Keratinocyte (primary cell): ENCODE data around the gene LRIG1. TPM values are rescaled to one million over a fixed set of nuclear protein-coding genes. Genes with fewer than 3 reads are reported as not detected.

Experiments used
- DNase-seq: peaks from one replicate; pipeline ENCODE4 v3.0.0-alpha.2; 2011; ENCODE audit warnings: low read depth, missing footprints, low spot score
- FAIRE-seq: peaks from 2 replicates; lab custom pipeline; 2011; peaks lifted over from hg19 to GRCh38; lab: Jason Lieb, UNC
- H2AFZ ChIP-seq: 2 replicates; pipeline ENCODE4 v1.6.0; 2012; ENCODE audit warnings: low read length, control low read depth, inconsistent platforms; ENCODE audit not compliant: control insufficient read depth
- H3K27ac ChIP-seq: 2 replicates; pipeline ENCODE4 v1.5.1; 2011; ENCODE audit warnings: low read length; ENCODE audit not compliant: control insufficient read depth, insufficient read depth
- H3K27me3 ChIP-seq: 3 replicates; pipeline ENCODE4 v1.6.0; 2011; ENCODE audit warnings: low read length; ENCODE audit not compliant: control insufficient read depth, insufficient read depth; ENCODE audit errors: extremely low read depth
- H3K36me3 ChIP-seq, 2 experiments: 2 replicates in 1 of 2; 3 replicates in 1 of 2; pipeline ENCODE4 v1.5.1; 2011; ENCODE audit warnings: low read length in 2 of 2, mild to moderate bottlenecking in 1 of 2; ENCODE audit not compliant: control insufficient read depth in 2 of 2, insufficient read depth in 2 of 2; ENCODE audit errors: extremely low read depth in 1 of 2
- H3K4me1 ChIP-seq: 3 replicates; pipeline ENCODE4 v1.5.1; 2011; ENCODE audit warnings: low read length; ENCODE audit not compliant: control insufficient read depth, insufficient read depth; ENCODE audit errors: extremely low read depth
- H3K4me2 ChIP-seq: 3 replicates; pipeline ENCODE4 v1.6.0; 2011; ENCODE audit warnings: low read depth, low read length; ENCODE audit not compliant: control insufficient read depth, insufficient read depth; ENCODE audit errors: extremely low read depth
- H3K4me3 ChIP-seq, 3 experiments: fragments of 200-600 bp in 1 of 3; sonication (generic) in 1 of 3; 2 replicates in 2 of 3; 3 replicates in 1 of 3; pipeline ENCODE4 v1.5.1; 2011 to 2016; ENCODE audit warnings: low read length in 3 of 3, mild to moderate bottlenecking in 3 of 3, control low read depth in 2 of 3, inconsistent platforms in 1 of 3, low read depth in 1 of 3, mixed read lengths in 1 of 3, mixed run types in 1 of 3, moderate library complexity in 1 of 3; ENCODE audit not compliant: control insufficient read depth in 2 of 3, insufficient read depth in 2 of 3; ENCODE audit errors: extremely low read depth in 1 of 3
- H3K79me2 ChIP-seq: 2 replicates; pipeline ENCODE4 v1.6.0; 2012; ENCODE audit warnings: low read length; ENCODE audit not compliant: control insufficient read depth, insufficient read depth
- H3K9ac ChIP-seq: 3 replicates; pipeline ENCODE4 v1.6.0; 2011; ENCODE audit warnings: low read length; ENCODE audit not compliant: control insufficient read depth, insufficient read depth; ENCODE audit errors: extremely low read depth
- H3K9me1 ChIP-seq: 3 replicates; pipeline ENCODE4 v1.6.0; 2011; ENCODE audit warnings: low read length; ENCODE audit not compliant: control insufficient read depth, insufficient read depth; ENCODE audit errors: extremely low read depth
- H3K9me3 ChIP-seq: 2 replicates; pipeline ENCODE4 v1.5.1; 2012; ENCODE audit warnings: low read depth, low read length; ENCODE audit not compliant: control insufficient read depth
- H4K20me1 ChIP-seq: 3 replicates; pipeline ENCODE4 v1.6.0; 2011; ENCODE audit warnings: low read length; ENCODE audit not compliant: control insufficient read depth, insufficient read depth; ENCODE audit errors: extremely low read depth
- CTCF ChIP-seq, 3 experiments: IDR thresholded peaks in 1 of 3; conservative IDR thresholded peaks in 1 of 3; optimal IDR thresholded peaks in 1 of 3; 2 replicates in 2 of 3; 3 replicates in 1 of 3; pipeline versions ENCODE3 to v1.5.1; 2011; ENCODE audit warnings: low read length in 3 of 3, mild to moderate bottlenecking in 3 of 3, moderate library complexity in 2 of 3, control low read depth in 1 of 3, inconsistent platforms in 1 of 3; ENCODE audit not compliant: insufficient read depth in 2 of 3; ENCODE audit errors: extremely low read depth in 1 of 3
- EZH2 ChIP-seq: IDR thresholded peaks from one replicate; pipeline ENCODE4 v1.6.1; 2012; ENCODE audit warnings: inconsistent platforms, mild to moderate bottlenecking, low read length, moderate library complexity
- dilution Hi-C: fragments of 300-500 bp; cut with MboI; formaldehyde crosslinking; loops from one replicate; pipeline ENCODE4 v1.7.0; 2020; ENCODE audit warnings: low sequenced_read_pairs; ENCODE audit not compliant: extremely low pct_ligation_motif_present
- polyA plus RNA-seq, 5 experiments: library from polyadenylated mRNA; depleted of rRNA in 3 of 5; stranded (reverse) in 3 of 5; stranded (forward) in 1 of 5; unstranded in 1 of 5; fragments of >200 nt; gene quantifications; 1 replicate in 1 of 5; 2 replicates in 3 of 5; 3 replicates in 1 of 5; pipeline versions ENCODE4 v1.2.1 to v1.2.3, GENCODE V29; 2011 to 2012; ENCODE audit warnings: missing spikeins in 2 of 5, low read depth in 1 of 5, low replicate concordance in 1 of 5

LRIG1 gene
- polyA plus RNA-seq, 1 donor (not counting 4 experiments of a cell fraction or from before 2014, with no cell fraction given): 17.2 TPM

- Histone ChIP-seq H4K20me1 (no peaks in the 10 kb centered on the region), H3K79me2 (no peaks in the 10 kb centered on the region), H3K36me3 (peaks cover 3 to 19% of the 10 kb centered on the region in 2 experiments), H3K9me3 (no peaks in the 10 kb centered on the region), H3K4me1 (peaks cover 14% of the 10 kb centered on the region), H3K4me3 (no peak overlapping the region), H3K27me3 (no peaks in the 10 kb centered on the region), H3K9me1 (no peaks in the 10 kb centered on the region), H2AFZ (no peak overlapping the region), H3K9ac (no peak overlapping the region), H3K4me2 (no peak overlapping the region), H3K27ac (no peak overlapping the region)
- DNase-seq: no peak
- dilution Hi-C loops: no loop called here
- TF ChIP-seq EZH2 (no peak), CTCF (optimal IDR thresholded peaks at IDR 0.05 in 1 of 3, IDR thresholded peaks at IDR 0.05 in 1 of 3, conservative IDR thresholded peaks at IDR 0.05 in 1 of 3; ENCODE audit: extremely low read depth in 1 of 3, insufficient read depth in 2 of 3, low read length in 3 of 3) (no peak)
- no peak for FAIRE-seq
Observed at GRCh38 chr3:66401675-66402491, 98.9 kb downstream of the LRIG1 start.

- Histone ChIP-seq H2AFZ (no peak overlapping the region), H3K4me2 (no peak overlapping the region), H3K9me3 (no peaks in the 10 kb centered on the region), H3K27ac (no peak overlapping the region), H3K9ac (no peak overlapping the region), H3K36me3 (peaks cover 3 to 23% of the 10 kb centered on the region in 2 experiments), H3K4me1 (peaks cover 14% of the 10 kb centered on the region), H4K20me1 (no peaks in the 10 kb centered on the region), H3K79me2 (no peaks in the 10 kb centered on the region), H3K4me3 (no peak overlapping the region), H3K27me3 (no peaks in the 10 kb centered on the region), H3K9me1 (no peaks in the 10 kb centered on the region)
- FAIRE-seq (no peak), DNase-seq (no peak)
- no peak for TF ChIP-seq CTCF (optimal IDR thresholded peaks at IDR 0.05 in 1 of 3, IDR thresholded peaks at IDR 0.05 in 1 of 3, conservative IDR thresholded peaks at IDR 0.05 in 1 of 3; ENCODE audit: extremely low read depth in 1 of 3, insufficient read depth in 2 of 3, low read length in 3 of 3)
- TF ChIP-seq EZH2: no peak
- dilution Hi-C loops: no loop called here
Observed at GRCh38 chr3:66401157-66401550, 99.7 kb downstream of the LRIG1 start.
